Activated CD8-positive, alpha-beta T cell treated with anti-CD3 and anti-CD28 coated beads for 36 hours (primary cell): ENCODE data around the gene IGSF8. TPM values are rescaled to one million over a fixed set of nuclear protein-coding genes. Genes with fewer than 3 reads are reported as not detected.

Experiments used
- ATAC-seq: fragments of 200-7000 bp; cut with Tn5 transposase; one replicate; pipeline ENCODE4 v1.10.0; 2021; ENCODE audit warnings: mild to moderate bottlenecking, moderate library complexity
- CTCF ChIA-PET: fragments of 350-600 bp; sonication (Branson Sonifier 250); formaldehyde crosslinking; loops from one replicate; lab custom pipeline; 2021; ENCODE audit warnings: antibody characterized with exemption; lab: Charles Lee
- POLR2A ChIA-PET: fragments of 350-600 bp; sonication (Branson Sonifier 250); formaldehyde crosslinking; loops from one replicate; lab custom pipeline; 2021; ENCODE audit warnings: antibody characterized with exemption; lab: Charles Lee
- DNase-seq: peaks from one replicate; pipeline ENCODE4 v3.0.0-alpha.2; 2020
- H3K27ac Mint-ChIP-seq: one replicate; pipeline ENCODE4 v1.8.0; 2021; ENCODE audit warnings: mild to moderate bottlenecking, mixed read lengths
- H3K27me3 Mint-ChIP-seq: one replicate; pipeline ENCODE4 v1.8.0; 2021; ENCODE audit warnings: mixed read lengths
- H3K36me3 Mint-ChIP-seq: one replicate; pipeline ENCODE4 v1.8.0; 2021; ENCODE audit warnings: low read depth, mixed read lengths
- H3K4me1 Mint-ChIP-seq: one replicate; pipeline ENCODE4 v1.8.0; 2021; ENCODE audit warnings: low read depth, mixed read lengths
- H3K4me3 Mint-ChIP-seq: one replicate; pipeline ENCODE4 v1.8.0; 2021; ENCODE audit warnings: mild to moderate bottlenecking, moderate library complexity, mixed read lengths
- H3K9me3 Mint-ChIP-seq: one replicate; pipeline ENCODE4 v1.8.0; 2021; ENCODE audit warnings: mixed read lengths
- intact Hi-C: fragments of 100-400 bp; cut with micrococcal nuclease; formaldehyde crosslinking; loops from one replicate; pipeline ENCODE4 v1.10.0; 2022
- total RNA-seq, 2 experiments: library from RNA; stranded (reverse); gene quantifications; one replicate each; pipeline ENCODE4 v1.2.3, GENCODE V29; 2021
- TF ChIP-seq, protein P1 (sequence below): fragments of 200-600 bp; IDR thresholded peaks from one replicate; pipeline ENCODE4 v1.8.0; 2022; ENCODE audit warnings: antibody characterized with exemption, mild to moderate bottlenecking

Gene IGSF8
- total RNA-seq, 2 experiments from 2014 or later = 48.0 to 49.5 TPM

DNA sequence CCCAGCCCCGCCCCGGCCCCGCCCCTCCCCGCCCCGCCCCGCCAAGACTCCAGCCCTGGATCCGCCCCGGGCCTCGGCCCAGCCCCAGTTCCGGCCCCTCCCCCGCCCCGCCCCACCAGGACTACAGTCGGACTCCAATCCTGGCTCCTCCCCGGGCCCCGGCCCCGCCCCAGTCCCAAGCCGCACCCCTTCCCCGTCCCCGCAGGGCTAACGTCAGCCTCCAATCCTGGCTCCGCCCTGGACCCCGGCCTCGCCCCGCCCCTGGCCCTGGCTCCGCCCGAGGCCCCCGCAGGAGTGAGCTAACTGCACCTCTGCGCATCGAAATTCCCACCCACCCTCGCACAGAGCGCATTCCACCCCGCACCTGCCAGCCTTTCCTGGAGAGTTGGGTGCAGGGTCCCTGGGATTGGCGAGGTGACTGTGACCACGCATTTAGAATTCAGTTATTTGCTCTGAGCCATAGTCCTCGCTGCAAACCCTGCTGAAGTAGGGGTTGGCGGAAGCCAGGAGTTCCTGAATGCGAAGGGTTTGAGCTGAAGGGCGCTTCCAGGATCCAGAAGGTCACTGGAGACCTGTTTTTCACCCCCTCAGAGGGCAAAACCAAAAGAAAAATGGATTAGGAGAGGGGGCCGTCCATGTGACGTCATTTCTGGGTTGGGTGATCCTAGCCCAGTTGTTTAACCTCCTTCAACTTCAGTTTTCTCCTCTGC lies 588 bp upstream of the IGSF8 start:
- ATAC-seq (peak; percentile 89), DNase-seq (peak; percentile 99)
- CTCF ChIA-PET = interaction anchor here (1.0 to 7.3 kb wide), 7 partner anchors 10 to 193 kb away, joined by 3 to 119 read pairs (median 13); partner anchors contain the start of gene KCNJ9
- TF ChIP-seq, protein P1, sequence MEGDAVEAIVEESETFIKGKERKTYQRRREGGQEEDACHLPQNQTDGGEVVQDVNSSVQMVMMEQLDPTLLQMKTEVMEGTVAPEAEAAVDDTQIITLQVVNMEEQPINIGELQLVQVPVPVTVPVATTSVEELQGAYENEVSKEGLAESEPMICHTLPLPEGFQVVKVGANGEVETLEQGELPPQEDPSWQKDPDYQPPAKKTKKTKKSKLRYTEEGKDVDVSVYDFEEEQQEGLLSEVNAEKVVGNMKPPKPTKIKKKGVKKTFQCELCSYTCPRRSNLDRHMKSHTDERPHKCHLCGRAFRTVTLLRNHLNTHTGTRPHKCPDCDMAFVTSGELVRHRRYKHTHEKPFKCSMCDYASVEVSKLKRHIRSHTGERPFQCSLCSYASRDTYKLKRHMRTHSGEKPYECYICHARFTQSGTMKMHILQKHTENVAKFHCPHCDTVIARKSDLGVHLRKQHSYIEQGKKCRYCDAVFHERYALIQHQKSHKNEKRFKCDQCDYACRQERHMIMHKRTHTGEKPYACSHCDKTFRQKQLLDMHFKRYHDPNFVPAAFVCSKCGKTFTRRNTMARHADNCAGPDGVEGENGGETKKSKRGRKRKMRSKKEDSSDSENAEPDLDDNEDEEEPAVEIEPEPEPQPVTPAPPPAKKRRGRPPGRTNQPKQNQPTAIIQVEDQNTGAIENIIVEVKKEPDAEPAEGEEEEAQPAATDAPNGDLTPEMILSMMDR = no peak
- POLR2A ChIA-PET = interaction anchor here (0.8 to 1.7 kb wide), 4 partner anchors 13 to 192 kb away, joined by 3 to 5 read pairs (median 4); partner anchors contain the start of gene TAGLN2
- H3K4me3 Mint-ChIP-seq = peak overlapping the region; percentile 69
- H3K9me3 Mint-ChIP-seq = no peaks in the 10 kb centered on the region
- intact Hi-C loops = loop anchor here (10.0 kb wide), 1 partner anchor 516 kb away; no protein-coding TSS in a partner anchor
- H3K4me1 Mint-ChIP-seq = peaks cover 70% of the 10 kb centered on the region
- H3K36me3 Mint-ChIP-seq = peaks cover 6% of the 10 kb centered on the region
- H3K27ac Mint-ChIP-seq = peak overlapping the region; percentile 89
- no peaks in the 10 kb centered on the region for H3K27me3 Mint-ChIP-seq

DNA sequence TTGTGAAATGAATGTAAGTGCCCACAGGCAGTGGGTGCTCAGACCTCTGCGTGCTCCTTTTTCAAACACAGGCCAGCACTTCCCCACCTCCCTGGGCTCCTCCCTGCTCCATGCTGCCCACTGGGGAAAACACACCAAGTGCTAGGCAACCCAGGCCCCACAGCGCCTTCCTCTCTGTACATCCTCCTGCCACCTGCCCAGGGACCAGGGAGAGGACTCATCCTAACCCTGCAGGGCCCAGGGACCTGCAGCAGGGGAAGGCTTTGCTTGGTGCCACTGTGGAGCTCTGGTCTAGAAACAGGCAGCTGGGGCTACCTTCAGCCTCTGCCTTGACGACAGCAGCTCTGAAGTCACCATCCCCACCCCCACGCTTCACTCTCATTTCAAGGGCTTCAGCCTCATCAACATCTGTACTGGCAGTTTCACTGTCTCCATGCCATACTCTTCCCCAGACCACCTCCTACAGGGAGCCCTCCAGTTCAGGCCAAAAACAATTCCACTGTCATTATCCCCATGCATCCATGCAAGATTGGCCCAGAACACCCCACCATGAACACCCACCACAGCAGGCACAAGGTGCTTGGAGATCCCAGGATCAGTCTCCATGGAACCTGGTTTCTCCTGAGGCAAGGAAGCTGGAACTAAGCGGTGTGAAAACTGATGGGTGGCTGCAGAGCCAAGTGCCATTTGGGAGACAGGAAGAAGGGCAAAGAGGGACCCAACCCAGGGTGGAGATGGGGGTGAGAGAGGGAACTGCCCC lies 1.1 kb downstream of the IGSF8 start:
- peak; percentile 13 for ATAC-seq
- intact Hi-C loops = loop anchor here (10.0 kb wide), 1 partner anchor 517 kb away; no protein-coding TSS in a partner anchor
- peaks cover 67% of the 10 kb centered on the region for H3K4me1 Mint-ChIP-seq

DNA sequence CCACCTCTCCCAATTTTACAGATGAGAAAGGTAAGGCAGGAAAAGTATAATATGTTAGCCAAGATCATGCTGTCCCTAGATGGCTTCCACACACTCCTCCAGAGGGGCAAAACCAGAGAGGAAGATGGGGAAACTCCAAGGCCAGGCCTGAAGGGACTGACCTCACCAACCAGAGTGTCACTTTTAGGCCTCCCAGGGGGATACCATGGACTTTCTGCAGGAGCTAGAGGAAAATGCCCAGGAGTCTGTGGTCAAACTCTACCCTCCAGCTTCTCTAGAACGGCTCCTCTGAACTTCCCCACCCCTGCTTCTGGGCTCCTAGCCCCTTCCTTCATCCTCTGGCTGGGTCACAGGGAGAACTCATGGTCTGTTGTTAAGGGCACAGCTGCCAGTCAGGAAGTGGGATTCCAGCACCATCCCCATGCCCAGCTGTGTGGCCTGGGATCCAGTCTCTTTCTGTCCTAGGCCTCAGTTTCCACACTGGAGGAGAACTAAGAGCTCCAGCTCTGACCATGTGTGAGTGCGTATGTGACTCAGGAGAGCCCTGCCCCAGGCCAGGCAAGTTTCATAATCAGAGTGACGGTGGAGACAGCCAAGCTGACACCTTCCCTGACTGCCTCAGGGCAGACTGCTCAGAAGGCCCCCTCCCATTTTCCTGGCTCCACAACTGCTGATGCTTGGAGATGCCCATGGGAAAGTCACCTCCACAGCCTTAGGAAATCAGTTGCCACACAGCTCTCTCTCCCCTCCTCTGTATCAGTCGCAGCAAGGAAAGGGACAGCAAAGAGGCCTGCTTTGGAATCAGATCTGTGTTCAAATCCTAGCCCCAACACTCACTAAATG lies 1.9 kb downstream of the IGSF8 start:
- POLR2A ChIA-PET = interaction anchor here (1.1 kb wide), 2 partner anchors 14 to 166 kb away, joined by 3 read pairs; partner anchors contain the start of gene DCAF8
- peaks cover 8% of the 10 kb centered on the region for H3K36me3 Mint-ChIP-seq
- intact Hi-C loops = loop anchor here (10.0 kb wide), 1 partner anchor 518 kb away; no protein-coding TSS in a partner anchor

More for the DNA sequence above, 1.1 kb downstream of the IGSF8 start:
- CTCF ChIA-PET = interaction anchor here (0.7 to 7.3 kb wide), 11 partner anchors 10 to 279 kb away, joined by 3 to 119 read pairs (median 4); partner anchors contain the start of genes KCNJ9 and PIGM
- Mint-ChIP-seq H3K9me3 (no peaks in the 10 kb centered on the region), H3K27me3 (no peaks in the 10 kb centered on the region), H3K27ac (peak overlapping the region; percentile 90), H3K4me3 (peak overlapping the region; percentile 85), H3K36me3 (peaks cover 6% of the 10 kb centered on the region)
- DNase-seq = peak; percentile 81
- POLR2A ChIA-PET = interaction anchor here (1.0 to 1.7 kb wide), 8 partner anchors 11 to 172 kb away, joined by 3 to 8 read pairs (median 3); partner anchors contain the start of genes DCAF8 and TAGLN2
- TF ChIP-seq, protein P1 = no peak

More for the DNA sequence above, 1.9 kb downstream of the IGSF8 start:
- Mint-ChIP-seq H3K9me3 (no peaks in the 10 kb centered on the region), H3K4me1 (peaks cover 61% of the 10 kb centered on the region), H3K4me3 (peak overlapping the region; percentile 85), H3K27me3 (no peaks in the 10 kb centered on the region), H3K27ac (peak overlapping the region; percentile 90)
- TF ChIP-seq, protein P1 = no peak
- DNase-seq (peak; percentile 49), ATAC-seq (no peak)
- CTCF ChIA-PET = interaction anchor here (0.6 to 7.3 kb wide), 8 partner anchors 9 to 280 kb away, joined by 3 to 119 read pairs (median 10); partner anchors contain the start of gene KCNJ9
